ENCODE results near the gene KIAA0408.
A peak's percentile ranks its signal among the peaks of the same experiment; 100 is the strongest.
"Not testable (repeated sequence)": the region's sequence is repeated elsewhere in the genome, so short reads cannot be mapped to it uniquely, and the experiment has no call there.

Gene KIAA0408

GRCh38 chr6:127439718-127440117, 19.5 kb downstream of the KIAA0408 start:
- TF ChIP-seq ZFX (IDR thresholded peaks at IDR 0.05; ENCODE audit: borderline replicate concordance) (no peak), CTCF (IDR thresholded peaks at IDR 0.05) (no peak)
- H3K27ac ChIP-seq, result no peak overlapping the region

- no peak for TF ChIP-seq ZFX (IDR thresholded peaks at IDR 0.05; ENCODE audit: borderline replicate concordance)
- TF ChIP-seq CTCF (IDR thresholded peaks at IDR 0.05), result no peak
- H3K27ac ChIP-seq, result no peak overlapping the region
Measured at GRCh38 chr6:127436578-127437110, 22.5 kb downstream of the KIAA0408 start.

- no peak overlapping the region for H3K27ac ChIP-seq
- no peak for TF ChIP-seq ZFX (IDR thresholded peaks at IDR 0.05; ENCODE audit: borderline replicate concordance)
- no peak for TF ChIP-seq CTCF (IDR thresholded peaks at IDR 0.05)
Measured at GRCh38 chr6:127435626-127436220, 23.5 kb downstream of the KIAA0408 start.

- no peak overlapping the region for H3K27ac ChIP-seq
- TF ChIP-seq ZFX (IDR thresholded peaks at IDR 0.05; ENCODE audit: borderline replicate concordance) (no peak), CTCF (IDR thresholded peaks at IDR 0.05) (no peak)
Measured at GRCh38 chr6:127434651-127435050, 24.5 kb downstream of the KIAA0408 start.

GRCh38 chr6:127428562-127428961, 30.6 kb downstream of the KIAA0408 start:
- not testable (repeated sequence) for H3K27ac ChIP-seq

GRCh38 chr6:127423921-127424320, 35.3 kb downstream of the KIAA0408 start:
- no peak overlapping the region for H3K27ac ChIP-seq

GRCh38 chr6:127421164-127421563, 38.0 kb downstream of the KIAA0408 start:
- H3K27ac ChIP-seq, result not testable (repeated sequence)

More at GRCh38 chr6:127423921-127424320, 35.3 kb downstream of the KIAA0408 start:
- TF ChIP-seq CTCF (IDR thresholded peaks at IDR 0.05) (no peak), ZFX (IDR thresholded peaks at IDR 0.05; ENCODE audit: borderline replicate concordance) (no peak)

- TF ChIP-seq CTCF (IDR thresholded peaks at IDR 0.05), result peak; percentile 43
- TF ChIP-seq ZFX (IDR thresholded peaks at IDR 0.05; ENCODE audit: borderline replicate concordance), result no peak
- H3K27ac ChIP-seq, result no peak overlapping the region
Measured at GRCh38 chr6:127420556-127420955, 38.6 kb downstream of the KIAA0408 start.

All from 22Rv1 (cell line).